Measurements from ENCODE around the gene GPI.

Gene GPI

GRCh38 chr19:34404109-34404909 lies 39.3 kb downstream of the GPI start, which contains the start of gene PDCD2L:
TSS of gene PDCD2L (plus strand) at chr19:34404399. CDS start at chr19:34404431, 32 bp downstream.
- DNase-seq (ENCODE audit: low spot score), result peak; percentile 97

- DNase-seq (ENCODE audit: low spot score), result no peak
Observed at GRCh38 chr19:34405892-34406660, 41.1 kb downstream of the GPI start.

- no peak for DNase-seq (ENCODE audit: low spot score)
Observed at GRCh38 chr19:34408411-34408810, 43.4 kb downstream of the GPI start.

- no peak for DNase-seq (ENCODE audit: low spot score)
Observed at GRCh38 chr19:34409189-34410164, 44.5 kb downstream of the GPI start.

GRCh38 chr19:34411216-34411615 lies 46.2 kb downstream of the GPI start:
- DNase-seq (ENCODE audit: low spot score), result no peak

- DNase-seq (ENCODE audit: low spot score), result no peak
Observed at GRCh38 chr19:34416021-34416545, 51.1 kb downstream of the GPI start.

GRCh38 chr19:34418300-34418699 lies 53.3 kb downstream of the GPI start:
- no peak for DNase-seq (ENCODE audit: low spot score)

- DNase-seq (ENCODE audit: low spot score), result no peak
Observed at GRCh38 chr19:34426096-34426661, 61.2 kb downstream of the GPI start.

- DNase-seq (ENCODE audit: low spot score), result peak; percentile 58
Observed at GRCh38 chr19:34428549-34429285, 63.7 kb downstream of the GPI start.

- DNase-seq (ENCODE audit: low spot score), result no peak
Observed at GRCh38 chr19:34429553-34429952, 64.6 kb downstream of the GPI start.

GRCh38 chr19:34430738-34431625 lies 66.0 kb downstream of the GPI start:
- DNase-seq (ENCODE audit: low spot score), result peak; percentile 59

GRCh38 chr19:34431681-34432402 lies 66.8 kb downstream of the GPI start:
- no peak for DNase-seq (ENCODE audit: low spot score)

- DNase-seq (ENCODE audit: low spot score), result no peak
Observed at GRCh38 chr19:34432797-34433196, 67.8 kb downstream of the GPI start.

- no peak for DNase-seq (ENCODE audit: low spot score)
Observed at GRCh38 chr19:34436716-34437115, 71.7 kb downstream of the GPI start.

GRCh38 chr19:34448191-34448590 lies 83.2 kb downstream of the GPI start:
- DNase-seq (ENCODE audit: low spot score), result no peak

Measured in iPS-NIHi11 (cell line).